Measurements from ENCODE around the gene CAMK1D. TPM values are rescaled to one million over a fixed set of nuclear protein-coding genes. Genes with fewer than 3 reads are reported as not detected.

The CAMK1D gene
- total and polyA plus RNA-seq, 2 of the 8 experiments (the other 6 are each of a cell fraction or from before 2014, with no cell fraction given): 3.5 to 10.6 TPM

DNA sequence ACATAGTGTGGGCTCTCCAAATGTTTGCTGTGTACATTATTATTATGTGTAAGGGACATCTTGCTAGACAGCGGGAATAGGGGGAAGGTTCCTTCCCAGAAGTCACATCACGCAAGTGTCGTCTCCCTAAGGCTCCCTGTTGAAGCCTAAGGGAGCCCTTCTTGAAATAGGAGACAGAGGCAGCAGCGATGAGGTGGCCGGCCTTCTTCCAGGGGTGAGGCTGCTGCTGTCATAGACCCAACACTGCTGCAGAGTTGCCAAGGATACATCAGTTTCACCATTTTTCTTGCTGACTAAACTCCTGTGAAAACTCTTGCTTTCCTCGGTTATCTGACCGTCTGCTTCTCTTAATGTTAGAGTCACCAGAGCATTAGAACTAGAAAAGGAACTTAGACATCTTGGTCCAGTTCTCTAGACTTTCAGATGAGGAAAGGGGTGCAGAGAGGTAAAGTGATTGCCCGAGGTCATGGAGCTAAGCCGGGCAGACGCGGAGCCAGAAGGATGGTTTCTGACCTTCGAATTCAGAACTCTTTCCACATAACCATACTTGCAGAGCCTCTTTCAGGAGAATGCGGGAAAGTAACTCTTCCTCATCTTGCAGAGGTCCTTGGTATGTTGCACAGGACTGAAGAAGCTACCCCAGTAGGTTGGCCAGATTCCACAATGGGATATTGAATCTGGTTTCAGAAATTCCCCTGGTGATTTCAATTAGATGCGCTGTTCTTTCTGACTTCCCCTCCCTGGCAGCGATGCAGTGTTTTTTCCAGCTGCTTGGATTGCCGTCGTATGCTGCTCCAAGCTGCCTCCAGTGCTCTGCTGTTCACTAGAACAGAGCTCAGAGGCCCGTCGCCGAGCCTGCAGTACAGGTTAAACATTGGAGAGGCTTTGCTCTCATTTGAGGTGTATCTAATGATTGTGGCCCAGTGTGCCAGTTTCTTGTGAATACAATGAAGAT lies 217.1 kb downstream of the CAMK1D start (continued):
- TF ChIP-seq KDM4A (IDR thresholded peaks at IDR 0.05; ENCODE audit: low read depth, low read length, severe bottlenecking) (no peak), NANOG (IDR thresholded peaks at IDR 0.05; ENCODE audit: insufficient read depth, low read depth, low read length, poor library complexity, severe bottlenecking) (no peak), SRF (IDR thresholded peaks at IDR 0.05; ENCODE audit: low read depth, low read length) (no peak), CBX5 (IDR thresholded peaks at IDR 0.05; ENCODE audit: low read depth, low read length) (no peak), TCF12 (IDR thresholded peaks at IDR 0.05; ENCODE audit: low read depth, low read length) (no peak), SP4 (IDR thresholded peaks at IDR 0.05; ENCODE audit: low read length) (no peak), JUND (IDR thresholded peaks at IDR 0.05; ENCODE audit: low read length) (no peak), EZH2 (IDR thresholded peaks at IDR 0.05; ENCODE audit: low read depth, low read length, severe bottlenecking) (no peak)
- TF ChIP-seq, protein P1, sequence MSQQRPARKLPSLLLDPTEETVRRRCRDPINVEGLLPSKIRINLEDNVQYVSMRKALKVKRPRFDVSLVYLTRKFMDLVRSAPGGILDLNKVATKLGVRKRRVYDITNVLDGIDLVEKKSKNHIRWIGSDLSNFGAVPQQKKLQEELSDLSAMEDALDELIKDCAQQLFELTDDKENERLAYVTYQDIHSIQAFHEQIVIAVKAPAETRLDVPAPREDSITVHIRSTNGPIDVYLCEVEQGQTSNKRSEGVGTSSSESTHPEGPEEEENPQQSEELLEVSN (IDR thresholded peaks at IDR 0.05): no peak

Measured in H1 (cell line).